Measurements from ENCODE around the gene SSH3. TPM values are rescaled to one million over a fixed set of nuclear protein-coding genes. Genes with fewer than 3 reads are reported as not detected.

Gene SSH3
- 10 to 100 TPM; 28.2 to 51.5 (median 44.0) TPM for total RNA-seq

- Histone ChIP-seq H3K4me1 (peaks cover 24 to 42% (median 39%) of the 10 kb centered on the region in 4 donors), H3K36me3 (peaks cover 28 to 53% (median 45%) of the 10 kb centered on the region in 4 donors), H3K27me3 (no peaks in the 10 kb centered on the region), H3K27ac (replicated peaks in 1 of 4) (peak within 1 kb of the TSS; percentile 74 to 82 (median 76)), H3K9me3 (no peaks in the 10 kb centered on the region), H3K4me3 (peak within 1 kb of the TSS; percentile 79 to 97 (median 88))
- intact Hi-C loops (cut with DNase I), result no loop called here
- no peak for DNase-seq (ENCODE audit: extremely low spot score)
- 0% methylated on average over 4 of the region's 65 CpGs for WGBS
- no peak for TF ChIP-seq EP300 (IDR thresholded peaks at IDR 0.05)
- no peak for TF ChIP-seq CTCF (IDR thresholded peaks at IDR 0.05)
- TF ChIP-seq POLR2AphosphoS5 (IDR thresholded peaks at IDR 0.05), result peak; percentile 16 to 69
- peak; percentile 3 for TF ChIP-seq POLR2A (IDR thresholded peaks at IDR 0.05; ENCODE audit: low read depth)
Measured at GRCh38 chr11:67303132-67303834, at the start of gene SSH3. SSH3 (plus strand) TSS chr11:67303530; CDS start chr11:67303626, 96 bp downstream.

- intact Hi-C loops (cut with DNase I), result no loop called here
- no peak for DNase-seq (ENCODE audit: extremely low spot score)
- H3K4me3 ChIP-seq, result no peak overlapping the region
- TF ChIP-seq POLR2AphosphoS5 (IDR thresholded peaks at IDR 0.05) (no peak), POLR2A (IDR thresholded peaks at IDR 0.05; ENCODE audit: low read depth) (no peak), EP300 (IDR thresholded peaks at IDR 0.05) (no peak), CTCF (IDR thresholded peaks at IDR 0.05) (no peak)
- peaks cover 0 to 14% (median 10%) of the 10 kb centered on the region in 4 donors for H3K4me1 ChIP-seq
- H3K27me3 ChIP-seq, result no peaks in the 10 kb centered on the region
- no peak overlapping the region for H3K27ac ChIP-seq (replicated peaks in 1 of 4)
- H3K9me3 ChIP-seq, result no peaks in the 10 kb centered on the region
- 92% methylated on average over 14 of the region's 14 CpGs for WGBS
- peaks cover 65 to 89% (median 83%) of the 10 kb centered on the region in 4 donors for H3K36me3 ChIP-seq
Measured at GRCh38 chr11:67253872-67254624, 49.3 kb upstream of the SSH3 start.

GRCh38 chr11:67254798-67255197 is 48.5 kb upstream of the SSH3 start:
- DNase-seq (ENCODE audit: extremely low spot score), result no peak
- peaks cover 0 to 13% (median 10%) of the 10 kb centered on the region in 4 donors for H3K4me1 ChIP-seq
- intact Hi-C loops (cut with DNase I), result no loop called here
- TF ChIP-seq EP300 (IDR thresholded peaks at IDR 0.05), result no peak
- TF ChIP-seq POLR2A (IDR thresholded peaks at IDR 0.05; ENCODE audit: low read depth), result no peak
- TF ChIP-seq CTCF (IDR thresholded peaks at IDR 0.05), result no peak
- no peak for TF ChIP-seq POLR2AphosphoS5 (IDR thresholded peaks at IDR 0.05)
- no peak overlapping the region for H3K27ac ChIP-seq (replicated peaks in 1 of 4)
- 88% methylated on average over 15 of the region's 15 CpGs for WGBS
- no peaks in the 10 kb centered on the region for H3K9me3 ChIP-seq
- H3K36me3 ChIP-seq, result peaks cover 58 to 82% (median 75%) of the 10 kb centered on the region in 4 donors
- H3K4me3 ChIP-seq, result no peak overlapping the region
- H3K27me3 ChIP-seq, result no peaks in the 10 kb centered on the region

- peaks cover 52 to 76% (median 70%) of the 10 kb centered on the region in 4 donors for H3K36me3 ChIP-seq
- WGBS, result 87% methylated on average over 9 of the region's 10 CpGs
- no peaks in the 10 kb centered on the region for H3K27me3 ChIP-seq
- H3K4me1 ChIP-seq, result peaks cover 0 to 13% (median 10%) of the 10 kb centered on the region in 4 donors
- intact Hi-C loops (cut with DNase I), result no loop called here
- H3K9me3 ChIP-seq, result no peaks in the 10 kb centered on the region
- no peak for TF ChIP-seq CTCF (IDR thresholded peaks at IDR 0.05)
- no peak for TF ChIP-seq POLR2AphosphoS5 (IDR thresholded peaks at IDR 0.05)
- TF ChIP-seq EP300 (IDR thresholded peaks at IDR 0.05), result no peak
- no peak for TF ChIP-seq POLR2A (IDR thresholded peaks at IDR 0.05; ENCODE audit: low read depth)
- DNase-seq (ENCODE audit: extremely low spot score), result no peak
- no peak overlapping the region for H3K4me3 ChIP-seq
- H3K27ac ChIP-seq (replicated peaks in 1 of 4), result no peak overlapping the region
Measured at GRCh38 chr11:67255353-67255752, 48.0 kb upstream of the SSH3 start.
